Measurements from ENCODE around the gene CELF1. TPM values are rescaled to one million over a fixed set of nuclear protein-coding genes. Genes with fewer than 3 reads are reported as not detected.

The CELF1 gene
- total RNA-seq, 1 donor from 2014 or later = 75.9 TPM

GRCh38 chr11:47448566-47449427 lies 104.1 kb downstream of the CELF1 start, which contains the start of gene RAPSN:
Gene RAPSN, minus strand, starts transcription at chr11:47449136. Its CDS starts 172 bp downstream, at chr11:47448964.
- DNase-seq (ENCODE audit: low read depth, low spot score) = no peak

GRCh38 chr11:47447906-47448305 lies 105.0 kb downstream of the CELF1 start:
- DNase-seq (ENCODE audit: low read depth, low spot score) = no peak

GRCh38 chr11:47446833-47447232 lies 106.1 kb downstream of the CELF1 start:
- no peak for DNase-seq (ENCODE audit: low read depth, low spot score)

- no peak for DNase-seq (ENCODE audit: low read depth, low spot score)
Measured at GRCh38 chr11:47445840-47446239, 107.1 kb downstream of the CELF1 start.

- no peak for DNase-seq (ENCODE audit: low read depth, low spot score)
Measured at GRCh38 chr11:47443817-47444216, 109.1 kb downstream of the CELF1 start.

GRCh38 chr11:47443028-47443700 lies 109.8 kb downstream of the CELF1 start:
- no peak for DNase-seq (ENCODE audit: low read depth, low spot score)

GRCh38 chr11:47442514-47442913 lies 110.4 kb downstream of the CELF1 start:
- DNase-seq (ENCODE audit: low read depth, low spot score) = no peak

GRCh38 chr11:47441421-47441820 lies 111.5 kb downstream of the CELF1 start:
- no peak for DNase-seq (ENCODE audit: low read depth, low spot score)

- no peak for DNase-seq (ENCODE audit: low read depth, low spot score)
Measured at GRCh38 chr11:47440054-47440476, 112.9 kb downstream of the CELF1 start.

GRCh38 chr11:47438721-47439120 lies 114.2 kb downstream of the CELF1 start:
- DNase-seq (ENCODE audit: low read depth, low spot score) = no peak

GRCh38 chr11:47437746-47438418 lies 115.0 kb downstream of the CELF1 start:
- DNase-seq (ENCODE audit: low read depth, low spot score) = no peak

GRCh38 chr11:47437218-47437745 lies 115.7 kb downstream of the CELF1 start:
- DNase-seq (ENCODE audit: low read depth, low spot score) = no peak

GRCh38 chr11:47436726-47437125 lies 116.2 kb downstream of the CELF1 start:
- DNase-seq (ENCODE audit: low read depth, low spot score) = no peak

GRCh38 chr11:47435687-47436086 lies 117.2 kb downstream of the CELF1 start:
- DNase-seq (ENCODE audit: low read depth, low spot score) = no peak

- DNase-seq (ENCODE audit: low read depth, low spot score) = no peak
Measured at GRCh38 chr11:47434011-47434786, 118.7 kb downstream of the CELF1 start.

GRCh38 chr11:47433157-47433556 lies 119.8 kb downstream of the CELF1 start:
- no peak for DNase-seq (ENCODE audit: low read depth, low spot score)

GRCh38 chr11:47431356-47432083 lies 121.4 kb downstream of the CELF1 start:
- DNase-seq (ENCODE audit: low read depth, low spot score) = no peak

GRCh38 chr11:47430524-47430923 lies 122.4 kb downstream of the CELF1 start:
- DNase-seq (ENCODE audit: low read depth, low spot score) = no peak

GRCh38 chr11:47426062-47426956 lies 126.6 kb downstream of the CELF1 start, which contains the start of gene PSMC3:
Gene PSMC3, minus strand, starts transcription at chr11:47426439. Its CDS starts 160 bp downstream, at chr11:47426279.
- peak; percentile 82 for DNase-seq (ENCODE audit: low read depth, low spot score)
